Effector memory CD8-positive, alpha-beta T cell (primary cell): ENCODE data around the gene HERC2.
"Not testable (repeated sequence)": the region's sequence is repeated elsewhere in the genome, so short reads cannot be mapped to it uniquely, and the experiment has no call there.

Experiments used
- ATAC-seq: fragments of 150-1000 bp; cut with Tn5 transposase; replicated peaks from 2 replicates; pipeline ENCODE4 v1.10.0; 2021; ENCODE audit warnings: mild to moderate bottlenecking, moderate library complexity
- DNase-seq, 3 experiments: peaks; one replicate each; pipeline ENCODE4 v3.0.0; 2021
- H3K27ac Mint-ChIP-seq, 2 donors: one replicate each; pipeline ENCODE4 v1.8.0; 2022; ENCODE audit warnings: mild to moderate bottlenecking in 2 of 2, mixed read lengths in 2 of 2, moderate library complexity in 2 of 2
- H3K27me3 Mint-ChIP-seq, 2 donors: one replicate each; pipeline ENCODE4 v1.8.0; 2022; ENCODE audit warnings: mixed read lengths in 2 of 2
- H3K36me3 Mint-ChIP-seq: one replicate; pipeline ENCODE4 v1.8.0; 2022; ENCODE audit warnings: mild to moderate bottlenecking, moderate library complexity, mixed read lengths; ENCODE audit not compliant: insufficient read depth
- H3K4me1 Mint-ChIP-seq, 2 donors: one replicate each; pipeline ENCODE4 v1.8.0; 2022; ENCODE audit warnings: low read depth in 2 of 2, mixed read lengths in 2 of 2
- H3K4me3 Mint-ChIP-seq, 2 donors: one replicate each; pipeline ENCODE4 v1.8.0; 2022; ENCODE audit warnings: mild to moderate bottlenecking in 2 of 2, mixed read lengths in 2 of 2, moderate library complexity in 2 of 2
- H3K9me3 Mint-ChIP-seq, 2 donors: one replicate each; pipeline ENCODE4 v1.8.0; 2022; ENCODE audit warnings: mixed read lengths in 2 of 2

The HERC2 gene

GRCh38 chr15:28198215-28198614 lies 123.8 kb downstream of the HERC2 start:
- H3K4me3 Mint-ChIP-seq, DNase-seq, H3K27ac Mint-ChIP-seq, H3K27me3 Mint-ChIP-seq, H3K4me1 Mint-ChIP-seq, H3K9me3 Mint-ChIP-seq, ATAC-seq: not testable (repeated sequence)
- H3K36me3 Mint-ChIP-seq = peaks cover 27% of the 10 kb centered on the region

GRCh38 chr15:28197694-28198093 lies 124.3 kb downstream of the HERC2 start:
- peaks cover 27% of the 10 kb centered on the region for H3K36me3 Mint-ChIP-seq
- H3K4me3 Mint-ChIP-seq, ATAC-seq, H3K27me3 Mint-ChIP-seq, H3K27ac Mint-ChIP-seq, DNase-seq, H3K4me1 Mint-ChIP-seq, H3K9me3 Mint-ChIP-seq: not testable (repeated sequence)

GRCh38 chr15:28196581-28196980 lies 125.4 kb downstream of the HERC2 start:
- not testable (repeated sequence) for H3K27me3 Mint-ChIP-seq, ATAC-seq, H3K27ac Mint-ChIP-seq, H3K4me1 Mint-ChIP-seq, DNase-seq, H3K9me3 Mint-ChIP-seq, H3K4me3 Mint-ChIP-seq
- H3K36me3 Mint-ChIP-seq = peaks cover 30% of the 10 kb centered on the region

DNA sequence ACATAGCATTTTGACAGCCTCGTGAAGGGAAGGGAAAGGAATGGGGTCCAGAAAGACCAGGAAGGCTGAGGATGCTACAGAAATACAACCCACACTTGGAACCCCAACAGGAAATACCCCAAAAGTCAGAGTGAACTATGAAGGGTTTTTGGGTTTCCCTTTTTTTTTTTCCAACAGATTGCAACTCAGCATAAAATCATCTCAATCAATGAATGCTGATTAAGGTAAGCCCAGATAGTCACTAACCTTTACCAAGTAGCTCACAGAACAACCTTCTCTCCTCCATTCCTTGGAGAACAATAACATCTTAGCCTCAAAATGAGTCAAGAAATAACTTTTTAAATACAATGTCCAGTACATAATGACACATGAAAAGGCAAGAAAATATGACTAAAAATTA lies 129.2 kb downstream of the HERC2 start:
- DNase-seq (no peak), ATAC-seq (no peak)
- no peak overlapping the region for H3K4me3 Mint-ChIP-seq
- peak overlapping the region in 1 of 2 donors; percentile 61 for H3K27ac Mint-ChIP-seq
- peaks cover 50% of the 10 kb centered on the region for H3K36me3 Mint-ChIP-seq
- no peaks in the 10 kb centered on the region for H3K9me3 Mint-ChIP-seq
- H3K4me1 Mint-ChIP-seq = no peaks in the 10 kb centered on the region
- no peaks in the 10 kb centered on the region for H3K27me3 Mint-ChIP-seq

GRCh38 chr15:28191832-28192231 lies 130.1 kb downstream of the HERC2 start:
- H3K36me3 Mint-ChIP-seq = peaks cover 45% of the 10 kb centered on the region
- H3K27ac Mint-ChIP-seq = no peak overlapping the region
- H3K9me3 Mint-ChIP-seq = no peaks in the 10 kb centered on the region
- no peaks in the 10 kb centered on the region for H3K4me1 Mint-ChIP-seq
- no peak overlapping the region for H3K4me3 Mint-ChIP-seq
- no peaks in the 10 kb centered on the region for H3K27me3 Mint-ChIP-seq
- no peak for ATAC-seq
- no peak for DNase-seq

DNA sequence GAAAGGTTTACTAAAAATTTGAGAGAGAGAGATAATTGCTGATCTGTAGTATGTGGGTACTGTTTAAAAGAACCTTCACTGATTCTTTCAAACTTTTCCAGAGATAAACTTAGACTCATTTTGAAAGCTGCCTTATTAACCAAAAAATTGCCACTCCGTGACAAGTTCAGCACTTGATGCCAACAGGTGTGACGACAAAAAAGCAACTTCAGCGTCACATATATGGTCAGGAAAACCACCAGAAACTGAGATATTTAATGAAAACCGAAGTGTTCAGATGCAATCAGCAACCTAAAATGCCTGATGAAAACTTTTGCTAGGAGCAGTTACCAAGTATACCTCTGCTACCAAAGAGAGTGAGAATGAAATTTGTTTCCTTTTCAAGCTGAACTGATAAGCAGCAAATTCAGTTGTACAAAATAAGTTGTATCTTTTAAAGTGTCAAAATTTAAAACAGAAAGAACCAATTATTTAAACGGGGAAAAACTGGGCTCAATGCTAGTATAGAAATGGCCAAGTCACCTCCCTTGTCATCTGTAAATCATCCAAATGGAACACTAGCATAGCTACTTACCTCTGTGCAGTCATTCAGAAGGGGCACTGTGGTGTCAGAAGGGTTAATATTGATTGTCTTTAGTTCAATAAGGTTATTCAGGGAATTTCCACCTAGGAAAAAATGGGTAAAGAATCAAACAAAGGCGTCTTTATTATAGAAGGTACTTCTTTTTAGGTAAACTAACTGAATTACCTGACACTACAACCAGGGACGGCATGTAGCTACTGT lies 131.4 kb downstream of the HERC2 start:
- no peaks in the 10 kb centered on the region for H3K4me1 Mint-ChIP-seq
- DNase-seq (no peak), ATAC-seq (no peak)
- H3K27me3 Mint-ChIP-seq = no peaks in the 10 kb centered on the region
- no peak overlapping the region for H3K4me3 Mint-ChIP-seq
- H3K9me3 Mint-ChIP-seq = no peaks in the 10 kb centered on the region
- peaks cover 46% of the 10 kb centered on the region for H3K36me3 Mint-ChIP-seq
- no peak overlapping the region for H3K27ac Mint-ChIP-seq

DNA sequence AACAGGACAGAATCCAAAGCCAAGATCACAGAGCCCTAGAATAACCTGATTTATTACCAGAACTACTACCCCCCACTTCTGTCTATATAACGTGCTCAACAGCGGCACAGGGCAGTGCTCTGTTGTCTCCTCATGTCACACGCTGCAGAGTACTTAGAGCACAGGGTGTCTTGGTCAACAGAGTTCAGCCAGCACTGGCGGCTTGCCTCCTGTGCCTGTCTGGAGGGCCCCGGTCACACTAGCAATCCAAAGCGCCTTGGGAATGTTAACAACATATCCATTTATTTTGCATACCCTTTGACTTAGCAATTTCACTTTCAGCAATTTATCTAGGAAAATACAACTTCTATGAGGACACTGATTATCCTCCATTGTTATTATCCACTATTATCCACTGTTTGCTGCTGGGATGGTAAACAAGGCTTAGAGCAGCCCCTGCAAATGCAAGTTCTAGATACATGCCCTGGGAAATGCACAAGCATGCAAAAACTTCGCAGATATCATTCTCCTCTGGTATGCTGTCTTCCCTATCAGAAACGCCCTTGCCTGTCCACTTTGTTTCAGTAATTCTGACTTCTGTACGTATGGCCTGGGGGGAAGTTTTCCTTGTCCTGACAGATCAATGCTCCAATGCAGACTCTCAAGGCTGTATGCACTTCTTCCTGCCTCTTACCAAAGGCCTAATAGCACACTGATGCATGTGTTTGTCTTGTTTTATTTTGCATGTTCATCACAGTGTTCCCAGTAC lies 136.7 kb downstream of the HERC2 start:
- Mint-ChIP-seq H3K9me3 (no peaks in the 10 kb centered on the region), H3K4me1 (no peaks in the 10 kb centered on the region), H3K4me3 (no peak overlapping the region), H3K27me3 (no peaks in the 10 kb centered on the region), H3K27ac (no peak overlapping the region), H3K36me3 (peaks cover 28% of the 10 kb centered on the region)
- ATAC-seq (no peak), DNase-seq (no peak)

DNA sequence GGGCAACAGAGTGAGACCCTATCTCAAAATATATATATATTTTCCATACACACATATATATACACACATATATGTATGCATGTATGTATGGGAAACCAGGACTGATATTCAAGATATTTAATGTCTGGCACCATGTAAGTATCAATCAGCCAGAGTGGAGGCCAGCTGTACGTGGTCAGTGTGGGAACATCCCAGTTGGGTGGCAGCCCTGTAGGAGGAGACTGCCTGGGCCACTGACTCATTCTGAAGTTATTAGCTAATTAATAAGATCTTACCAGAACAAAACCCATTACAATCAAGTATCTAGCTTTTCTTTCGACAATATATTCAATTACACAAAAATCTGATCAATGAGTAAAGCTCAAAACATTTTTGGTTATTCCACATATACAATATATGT lies 137.8 kb downstream of the HERC2 start:
- DNase-seq (no peak), ATAC-seq (no peak)
- no peaks in the 10 kb centered on the region for H3K27me3 Mint-ChIP-seq
- H3K4me3 Mint-ChIP-seq = no peak overlapping the region
- no peaks in the 10 kb centered on the region for H3K4me1 Mint-ChIP-seq
- H3K36me3 Mint-ChIP-seq = peaks cover 22% of the 10 kb centered on the region
- H3K9me3 Mint-ChIP-seq = no peaks in the 10 kb centered on the region
- H3K27ac Mint-ChIP-seq = no peak overlapping the region

DNA sequence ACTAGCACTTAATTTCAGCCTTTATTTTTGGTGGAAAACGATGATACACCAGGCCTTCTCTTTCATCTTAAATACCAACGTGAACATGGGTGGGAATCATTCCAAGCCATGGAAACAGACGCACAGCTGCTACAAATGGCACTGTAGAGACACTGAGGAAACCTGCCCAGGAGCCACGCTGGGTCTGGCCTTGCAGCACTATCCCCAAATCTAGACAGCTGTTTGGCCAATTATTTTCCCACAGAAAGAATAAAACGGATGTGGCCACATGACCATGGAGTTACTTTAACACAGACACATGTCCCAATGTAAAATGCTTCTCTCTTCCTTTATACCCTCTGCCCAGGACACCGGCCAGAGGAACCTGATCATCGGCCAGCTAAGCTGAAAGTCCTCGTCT lies 139.2 kb downstream of the HERC2 start:
- H3K36me3 Mint-ChIP-seq = peaks cover 14% of the 10 kb centered on the region
- H3K27ac Mint-ChIP-seq = peak overlapping the region in 1 of 2 donors; percentile 52
- no peak overlapping the region for H3K4me3 Mint-ChIP-seq

DNA sequence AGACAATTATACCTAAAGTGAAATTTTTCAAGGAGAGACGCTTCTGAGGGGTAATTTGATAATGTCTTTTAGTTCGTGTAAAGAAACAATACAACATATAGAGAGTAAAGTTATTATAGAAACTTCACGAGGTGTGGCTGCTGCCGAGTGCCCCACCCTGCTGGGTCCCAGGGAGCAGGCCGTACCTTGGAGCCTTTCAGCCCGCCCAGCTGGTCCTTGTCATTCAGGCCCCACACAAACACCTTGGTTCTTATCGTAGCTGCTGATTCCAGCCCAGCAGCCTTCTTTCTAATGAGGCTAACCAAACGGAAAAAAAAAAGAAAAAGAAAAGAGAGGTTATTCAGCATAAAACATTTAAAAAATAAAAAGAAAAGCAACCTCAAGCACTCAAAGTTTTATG lies 139.8 kb downstream of the HERC2 start:
- no peak overlapping the region for H3K27ac Mint-ChIP-seq
- DNase-seq (no peak), ATAC-seq (no peak)
- H3K27me3 Mint-ChIP-seq = no peaks in the 10 kb centered on the region
- H3K4me1 Mint-ChIP-seq = no peaks in the 10 kb centered on the region
- no peaks in the 10 kb centered on the region for H3K9me3 Mint-ChIP-seq
- peaks cover 16% of the 10 kb centered on the region for H3K36me3 Mint-ChIP-seq
- H3K4me3 Mint-ChIP-seq = no peak overlapping the region

More for the DNA sequence above, 139.2 kb downstream of the HERC2 start:
- ATAC-seq = no peak
- no peaks in the 10 kb centered on the region for H3K9me3 Mint-ChIP-seq
- no peak for DNase-seq
- H3K4me1 Mint-ChIP-seq = no peaks in the 10 kb centered on the region
- H3K27me3 Mint-ChIP-seq = no peaks in the 10 kb centered on the region

GRCh38 chr15:28181366-28181765 lies 140.6 kb downstream of the HERC2 start:
- peaks cover 20% of the 10 kb centered on the region for H3K36me3 Mint-ChIP-seq
- H3K4me3 Mint-ChIP-seq = no peak overlapping the region
- ATAC-seq (no peak), DNase-seq (no peak)
- H3K9me3 Mint-ChIP-seq = no peaks in the 10 kb centered on the region
- peaks cover 0 to 2% of the 10 kb centered on the region in 2 donors for H3K4me1 Mint-ChIP-seq
- no peak overlapping the region for H3K27ac Mint-ChIP-seq
- H3K27me3 Mint-ChIP-seq = no peaks in the 10 kb centered on the region

GRCh38 chr15:28179270-28179669 lies 142.7 kb downstream of the HERC2 start:
- no peaks in the 10 kb centered on the region for H3K9me3 Mint-ChIP-seq
- DNase-seq (no peak), ATAC-seq (no peak)
- H3K27me3 Mint-ChIP-seq = no peaks in the 10 kb centered on the region
- H3K4me3 Mint-ChIP-seq = no peak overlapping the region
- peaks cover 31% of the 10 kb centered on the region for H3K36me3 Mint-ChIP-seq
- peaks cover 3 to 4% of the 10 kb centered on the region in 2 donors for H3K4me1 Mint-ChIP-seq
- no peak overlapping the region for H3K27ac Mint-ChIP-seq

DNA sequence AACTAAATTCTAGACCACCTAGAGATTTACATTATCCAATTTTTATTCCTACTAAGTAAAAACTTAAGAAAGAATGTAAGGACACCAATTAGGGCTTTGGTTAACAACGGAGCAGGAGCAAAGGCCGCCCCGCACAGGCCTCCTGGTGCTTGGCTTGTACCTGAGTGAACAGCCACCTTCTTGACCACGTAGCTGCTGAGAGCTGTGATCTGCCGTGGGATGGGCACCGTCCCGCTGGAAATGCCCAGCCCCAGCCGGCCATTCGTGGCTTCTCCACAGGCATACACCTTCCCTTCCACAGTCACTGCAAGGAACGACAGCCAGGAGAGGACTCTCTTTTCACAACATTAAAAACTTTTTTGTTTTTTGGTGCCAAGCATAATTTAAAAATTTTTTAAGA lies 143.3 kb downstream of the HERC2 start:
- Mint-ChIP-seq H3K36me3 (peaks cover 31% of the 10 kb centered on the region), H3K27me3 (no peaks in the 10 kb centered on the region), H3K27ac (no peak overlapping the region), H3K9me3 (no peaks in the 10 kb centered on the region), H3K4me1 (peaks cover 3 to 4% of the 10 kb centered on the region in 2 donors), H3K4me3 (no peak overlapping the region)
- DNase-seq (no peak), ATAC-seq (no peak)

DNA sequence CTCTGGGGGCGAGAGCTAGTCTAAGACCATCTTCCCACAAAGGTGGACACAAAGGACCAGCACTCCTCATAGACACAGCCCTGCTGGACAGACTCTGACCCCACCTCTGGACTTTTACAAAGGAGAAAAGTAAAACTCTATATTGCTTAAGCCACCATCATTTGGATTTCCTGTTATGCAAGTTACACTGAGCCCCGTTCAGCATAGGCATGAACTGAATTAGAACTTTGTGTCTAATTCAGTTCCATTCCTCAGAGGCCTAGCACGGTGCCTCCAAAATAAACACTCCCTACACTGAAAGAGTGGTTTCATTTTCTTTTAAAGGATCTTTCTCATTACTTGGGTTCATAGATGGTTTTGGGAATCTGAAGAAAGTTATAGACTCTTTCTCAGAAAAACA lies 143.7 kb downstream of the HERC2 start:
- peaks cover 3 to 4% of the 10 kb centered on the region in 2 donors for H3K4me1 Mint-ChIP-seq
- ATAC-seq (no peak), DNase-seq (no peak)
- H3K9me3 Mint-ChIP-seq = no peaks in the 10 kb centered on the region
- H3K27ac Mint-ChIP-seq = peak overlapping the region in 1 of 2 donors; percentile 66
- no peaks in the 10 kb centered on the region for H3K27me3 Mint-ChIP-seq
- peaks cover 35% of the 10 kb centered on the region for H3K36me3 Mint-ChIP-seq
- H3K4me3 Mint-ChIP-seq = no peak overlapping the region
